GM12865 (cell line): ENCODE data around the gene IFNGR2.

Experiments
- DNase-seq: peaks from one replicate; pipeline ENCODE4 v3.0.0; 2010; ENCODE audit warnings: low read depth
- H3K4me3 ChIP-seq: 2 replicates; pipeline ENCODE4 v1.5.1; 2011; ENCODE audit warnings: mild to moderate bottlenecking, low read depth, low read length, control low read depth
- TF ChIP-seq, protein P1 (sequence below): IDR thresholded peaks from 2 replicates; pipeline ENCODE4 v1.5.1; 2011; ENCODE audit warnings: low read length, control low read depth, low read depth, inconsistent platforms; ENCODE audit not compliant: insufficient read depth; ENCODE audit errors: missing control alignments

IFNGR2 gene

DNA sequence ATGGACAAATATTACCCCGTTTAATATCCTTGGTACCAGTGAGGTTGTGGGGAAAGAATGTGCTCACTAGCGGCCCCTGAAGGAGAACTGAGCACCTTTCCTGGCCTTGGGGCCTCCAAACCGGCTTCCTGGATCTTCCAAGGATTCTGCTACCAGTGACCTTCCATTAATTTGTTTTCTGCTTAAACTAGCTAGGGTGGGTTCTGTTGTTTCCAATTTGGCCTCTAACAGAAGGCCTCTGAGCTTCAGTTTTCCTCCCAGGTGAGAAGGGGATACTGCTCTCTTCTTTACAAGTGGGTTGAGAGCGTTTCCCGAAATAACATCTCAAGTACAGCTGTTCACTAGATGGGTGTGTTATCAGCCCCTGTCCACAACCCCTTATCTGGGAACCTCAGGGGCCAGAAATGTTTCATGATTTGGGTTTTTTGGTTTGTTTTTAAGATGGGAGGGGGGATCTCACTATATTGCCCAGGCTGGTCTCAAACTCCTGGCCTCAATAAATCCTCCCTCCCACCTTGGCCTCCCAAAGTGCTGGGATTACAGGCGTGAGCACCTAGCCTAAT, 16.9 kb upstream of the IFNGR2 start:
- H3K4me3 ChIP-seq = no peak overlapping the region
- TF ChIP-seq, protein P1, sequence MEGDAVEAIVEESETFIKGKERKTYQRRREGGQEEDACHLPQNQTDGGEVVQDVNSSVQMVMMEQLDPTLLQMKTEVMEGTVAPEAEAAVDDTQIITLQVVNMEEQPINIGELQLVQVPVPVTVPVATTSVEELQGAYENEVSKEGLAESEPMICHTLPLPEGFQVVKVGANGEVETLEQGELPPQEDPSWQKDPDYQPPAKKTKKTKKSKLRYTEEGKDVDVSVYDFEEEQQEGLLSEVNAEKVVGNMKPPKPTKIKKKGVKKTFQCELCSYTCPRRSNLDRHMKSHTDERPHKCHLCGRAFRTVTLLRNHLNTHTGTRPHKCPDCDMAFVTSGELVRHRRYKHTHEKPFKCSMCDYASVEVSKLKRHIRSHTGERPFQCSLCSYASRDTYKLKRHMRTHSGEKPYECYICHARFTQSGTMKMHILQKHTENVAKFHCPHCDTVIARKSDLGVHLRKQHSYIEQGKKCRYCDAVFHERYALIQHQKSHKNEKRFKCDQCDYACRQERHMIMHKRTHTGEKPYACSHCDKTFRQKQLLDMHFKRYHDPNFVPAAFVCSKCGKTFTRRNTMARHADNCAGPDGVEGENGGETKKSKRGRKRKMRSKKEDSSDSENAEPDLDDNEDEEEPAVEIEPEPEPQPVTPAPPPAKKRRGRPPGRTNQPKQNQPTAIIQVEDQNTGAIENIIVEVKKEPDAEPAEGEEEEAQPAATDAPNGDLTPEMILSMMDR = peak; percentile 29
- DNase-seq = no peak

DNA sequence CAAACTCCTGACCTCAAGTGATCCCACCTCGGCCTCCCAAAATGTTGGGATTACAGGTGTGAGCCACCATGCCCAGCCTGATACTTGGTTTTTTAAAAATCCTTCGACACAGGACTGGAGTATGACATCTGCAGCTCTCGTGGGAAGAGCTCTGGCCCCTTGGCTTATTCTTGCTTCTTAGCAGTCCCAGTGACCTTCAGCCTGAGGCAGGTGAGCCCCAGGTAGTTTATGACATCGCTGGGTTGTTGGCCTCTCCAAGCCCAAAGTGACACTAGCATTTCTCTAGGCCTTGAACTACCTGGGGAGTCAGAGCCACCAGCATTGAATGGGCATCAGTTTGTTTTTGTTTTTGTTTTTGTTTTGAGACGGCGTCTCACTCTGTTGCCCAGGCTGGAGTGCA, 15.9 kb upstream of the IFNGR2 start:
- DNase-seq = no peak
- TF ChIP-seq, protein P1 = no peak
- no peak overlapping the region for H3K4me3 ChIP-seq

- DNase-seq = no peak
- TF ChIP-seq, protein P1 = no peak
- H3K4me3 ChIP-seq = no peak overlapping the region
Measured at GRCh38 chr21:33388188-33388587, 15.0 kb upstream of the IFNGR2 start.

DNA sequence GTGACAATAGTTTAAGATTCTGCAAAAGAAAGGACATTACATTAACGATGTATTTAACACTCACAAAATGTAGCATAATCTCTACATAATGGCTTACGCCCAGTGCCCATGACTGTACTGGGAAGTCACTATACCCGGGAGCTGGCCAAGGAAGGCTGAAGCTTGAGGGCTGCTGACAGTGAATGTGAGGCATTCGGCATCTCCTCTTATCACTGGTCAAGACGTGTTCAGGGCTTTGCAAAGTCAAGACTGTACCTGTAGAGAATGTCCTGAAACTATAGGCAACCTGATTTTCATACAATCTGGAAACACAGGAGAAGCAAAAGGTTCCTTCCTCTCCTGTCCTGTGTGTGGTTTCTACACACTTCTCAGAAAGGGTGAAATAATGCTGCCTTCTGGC, 12.7 kb upstream of the IFNGR2 start:
- DNase-seq = no peak
- TF ChIP-seq, protein P1 = no peak
- no peak overlapping the region for H3K4me3 ChIP-seq

- TF ChIP-seq, protein P1 = no peak
- H3K4me3 ChIP-seq = no peak overlapping the region
- DNase-seq = no peak
Measured at GRCh38 chr21:33391656-33392055, 11.6 kb upstream of the IFNGR2 start.

DNA sequence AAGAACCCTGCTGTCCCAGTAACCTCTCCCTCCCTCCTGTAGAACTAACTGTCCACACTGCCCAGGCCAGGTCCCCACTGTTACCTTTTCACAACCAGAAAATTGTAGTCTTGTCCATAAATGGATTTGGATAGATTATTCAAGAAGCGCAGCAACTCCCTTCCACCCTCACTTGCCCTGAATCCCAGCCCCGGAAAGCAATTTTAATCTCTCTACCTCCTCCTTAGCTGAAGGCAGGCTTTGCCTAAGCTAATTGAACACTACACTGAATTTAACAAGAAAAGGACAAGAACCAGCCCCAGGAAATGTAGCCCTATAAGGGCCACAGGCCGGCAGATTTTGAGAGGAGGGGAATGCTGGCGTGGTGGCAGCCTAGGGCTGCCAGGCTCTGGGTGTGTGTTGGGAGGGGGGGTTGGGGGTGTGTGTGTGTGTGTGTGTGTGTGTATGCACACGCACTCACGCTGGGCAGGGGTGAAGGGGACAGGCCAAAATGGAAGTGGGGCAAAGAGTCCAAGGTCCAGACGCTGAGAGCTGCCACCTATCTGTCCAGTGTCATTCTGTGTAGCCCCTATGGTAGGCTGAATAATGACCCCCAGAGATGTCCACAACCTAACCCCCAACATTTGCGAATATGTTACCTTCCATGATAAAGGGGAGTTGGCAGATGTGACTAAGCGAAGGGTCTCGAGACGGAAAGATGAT, 10.8 kb upstream of the IFNGR2 start:
- TF ChIP-seq, protein P1 = no peak

DNA sequence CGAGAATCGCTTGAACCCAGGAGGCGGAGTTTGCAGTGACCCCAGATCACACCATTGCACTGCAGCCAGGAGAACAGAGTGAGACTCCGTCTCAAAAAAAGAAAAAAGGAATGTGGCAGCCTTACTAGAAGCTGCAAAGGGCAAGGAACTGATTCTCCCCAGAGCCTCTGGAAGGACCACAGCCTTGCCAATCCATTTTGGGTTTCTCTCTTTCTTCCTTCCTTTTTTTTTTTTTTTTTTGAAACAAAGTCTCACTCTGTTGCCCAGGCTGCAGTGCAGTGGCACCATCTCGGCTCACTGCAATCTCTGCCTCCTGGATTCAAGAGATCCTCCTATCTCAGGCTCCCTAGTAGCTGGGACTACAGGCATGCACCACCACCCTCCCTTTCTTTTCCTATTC, 9.9 kb upstream of the IFNGR2 start:
- DNase-seq = no peak
- H3K4me3 ChIP-seq = no peak overlapping the region
- TF ChIP-seq, protein P1 = no peak

More for the DNA sequence above, 10.8 kb upstream of the IFNGR2 start:
- H3K4me3 ChIP-seq = no peak overlapping the region
- DNase-seq = no peak
